Parathyroid adenoma (tissue), 2 donors: ENCODE measurements around the gene CDH12.
"Not testable (repeated sequence)": the region's sequence is repeated elsewhere in the genome, so short reads cannot be mapped to it uniquely, and the experiment has no call there.

Experiments used
- H2AFZ ChIP-seq: fragments of 300-600 bp; sonication (generic); one replicate; pipeline ENCODE4 v1.7.0; 2017; ENCODE audit warnings: antibody characterized with exemption, mild to moderate bottlenecking
- H3K27ac ChIP-seq: fragments of 300-600 bp; sonication (generic); one replicate; pipeline ENCODE4 v1.7.0; 2017
- H3K27me3 ChIP-seq: fragments of 300-600 bp; sonication (generic); one replicate; pipeline ENCODE4 v1.7.0; 2017; ENCODE audit warnings: low read length; ENCODE audit not compliant: control insufficient read depth, insufficient read depth
- H3K36me3 ChIP-seq: fragments of 300-600 bp; sonication (generic); one replicate; pipeline ENCODE4 v1.7.0; 2017; ENCODE audit warnings: low read length; ENCODE audit not compliant: control insufficient read depth, insufficient read depth
- H3K4me1 ChIP-seq: fragments of 300-600 bp; sonication (generic); one replicate; pipeline ENCODE4 v1.7.0; 2017; ENCODE audit warnings: control low read depth
- H3K4me2 ChIP-seq: fragments of 300-600 bp; sonication (generic); one replicate; pipeline ENCODE4 v1.7.0; 2017; ENCODE audit warnings: low read length
- H3K4me3 ChIP-seq: fragments of 300-600 bp; sonication (generic); one replicate; pipeline ENCODE4 v1.7.0; 2017; ENCODE audit warnings: low read depth, low read length
- H3K79me2 ChIP-seq: fragments of 300-600 bp; sonication (generic); one replicate; pipeline ENCODE4 v1.7.0; 2017; ENCODE audit warnings: control low read depth
- H3K9ac ChIP-seq: fragments of 300-600 bp; sonication (generic); one replicate; pipeline ENCODE4 v1.7.0; 2017; ENCODE audit warnings: mild to moderate bottlenecking
- H3K9me3 ChIP-seq: fragments of 300-600 bp; sonication (generic); one replicate; pipeline ENCODE4 v1.7.0; 2017; ENCODE audit warnings: low read length; ENCODE audit not compliant: control insufficient read depth
- TF ChIP-seq, protein P1 (sequence below): fragments of 300-600 bp; sonication (generic); IDR thresholded peaks from one replicate; pipeline ENCODE4 v1.7.0; 2017; ENCODE audit warnings: antibody characterized with exemption, mild to moderate bottlenecking
- donor health status: primary hyperparathyroidism.

The CDH12 gene

DNA sequence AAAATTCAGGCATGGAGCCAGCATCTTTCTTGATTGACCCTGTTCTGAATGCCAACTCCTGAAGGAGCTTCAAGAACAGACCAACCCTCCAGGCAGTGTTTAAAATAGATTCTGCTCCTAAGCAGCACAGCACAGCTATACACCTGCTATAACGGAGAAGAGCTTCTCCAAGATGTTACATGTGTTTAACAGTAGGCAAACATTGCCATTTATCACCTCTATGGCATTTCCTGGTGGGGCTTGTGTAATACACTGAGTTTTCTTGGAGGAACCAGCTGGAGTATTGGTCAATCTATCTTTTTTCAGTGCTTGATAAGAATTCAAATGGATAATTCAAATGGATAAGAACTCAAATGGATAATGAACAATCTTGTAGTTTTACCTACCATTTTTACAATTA is 615.1 kb downstream of the CDH12 start:
- Histone ChIP-seq H3K9ac (no peak overlapping the region), H3K27me3 (no peaks in the 10 kb centered on the region), H3K4me1 (no peaks in the 10 kb centered on the region), H3K27ac (no peak overlapping the region), H3K36me3 (no peaks in the 10 kb centered on the region), H3K4me3 (no peak overlapping the region), H3K79me2 (no peaks in the 10 kb centered on the region), H3K9me3 (no peaks in the 10 kb centered on the region), H2AFZ (no peak overlapping the region), H3K4me2 (no peak overlapping the region)
- TF ChIP-seq, protein P1, sequence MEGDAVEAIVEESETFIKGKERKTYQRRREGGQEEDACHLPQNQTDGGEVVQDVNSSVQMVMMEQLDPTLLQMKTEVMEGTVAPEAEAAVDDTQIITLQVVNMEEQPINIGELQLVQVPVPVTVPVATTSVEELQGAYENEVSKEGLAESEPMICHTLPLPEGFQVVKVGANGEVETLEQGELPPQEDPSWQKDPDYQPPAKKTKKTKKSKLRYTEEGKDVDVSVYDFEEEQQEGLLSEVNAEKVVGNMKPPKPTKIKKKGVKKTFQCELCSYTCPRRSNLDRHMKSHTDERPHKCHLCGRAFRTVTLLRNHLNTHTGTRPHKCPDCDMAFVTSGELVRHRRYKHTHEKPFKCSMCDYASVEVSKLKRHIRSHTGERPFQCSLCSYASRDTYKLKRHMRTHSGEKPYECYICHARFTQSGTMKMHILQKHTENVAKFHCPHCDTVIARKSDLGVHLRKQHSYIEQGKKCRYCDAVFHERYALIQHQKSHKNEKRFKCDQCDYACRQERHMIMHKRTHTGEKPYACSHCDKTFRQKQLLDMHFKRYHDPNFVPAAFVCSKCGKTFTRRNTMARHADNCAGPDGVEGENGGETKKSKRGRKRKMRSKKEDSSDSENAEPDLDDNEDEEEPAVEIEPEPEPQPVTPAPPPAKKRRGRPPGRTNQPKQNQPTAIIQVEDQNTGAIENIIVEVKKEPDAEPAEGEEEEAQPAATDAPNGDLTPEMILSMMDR: no peak

DNA sequence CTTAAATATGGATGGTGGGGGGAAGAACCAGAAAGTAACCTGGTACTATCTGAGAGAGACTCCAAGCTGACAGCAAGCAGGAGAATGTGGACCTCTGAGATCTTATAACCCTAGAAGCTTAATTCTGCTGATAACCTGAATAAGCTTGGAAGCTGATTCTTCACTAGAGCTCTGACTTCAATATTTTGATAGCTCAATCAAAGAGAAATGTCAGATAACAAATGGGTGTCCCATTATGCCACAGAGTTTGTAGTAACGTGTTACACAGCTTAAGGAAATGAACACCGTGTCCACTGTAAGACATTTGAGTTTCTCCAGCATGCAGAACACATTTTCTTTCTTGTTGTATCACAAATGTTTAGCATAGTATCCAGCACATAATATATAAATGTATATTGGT is 626.7 kb downstream of the CDH12 start:
- Histone ChIP-seq H3K36me3 (no peaks in the 10 kb centered on the region), H2AFZ (no peak overlapping the region), H3K79me2 (no peaks in the 10 kb centered on the region), H3K4me1 (no peaks in the 10 kb centered on the region), H3K4me3 (no peak overlapping the region), H3K9me3 (no peaks in the 10 kb centered on the region), H3K27ac (no peak overlapping the region), H3K4me2 (no peak overlapping the region), H3K27me3 (no peaks in the 10 kb centered on the region), H3K9ac (no peak overlapping the region)
- TF ChIP-seq, protein P1: no peak

DNA sequence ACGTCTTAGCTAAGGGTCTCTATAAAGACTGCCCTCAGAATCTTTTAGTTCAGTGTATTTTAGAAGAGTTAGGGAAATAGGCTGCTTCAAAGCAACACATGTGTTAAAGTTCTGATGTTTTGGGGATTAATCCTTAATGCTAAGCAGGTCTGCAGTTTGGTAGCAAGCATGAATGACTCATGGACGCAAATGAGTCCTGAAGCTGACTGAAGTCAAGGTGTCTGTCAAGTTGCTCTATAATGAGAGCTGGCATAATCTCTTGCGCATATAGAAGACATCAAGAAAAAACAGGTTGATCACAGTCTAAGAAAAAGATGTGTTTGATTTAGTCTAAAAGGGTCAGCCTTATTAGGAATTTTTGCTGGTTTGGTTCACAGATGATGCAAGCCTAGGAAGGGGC is 630.1 kb downstream of the CDH12 start:
- Histone ChIP-seq H3K4me1 (no peaks in the 10 kb centered on the region), H3K9me3 (no peaks in the 10 kb centered on the region), H3K4me2 (no peak overlapping the region), H3K79me2 (no peaks in the 10 kb centered on the region), H3K9ac (no peak overlapping the region), H3K27me3 (no peaks in the 10 kb centered on the region), H3K27ac (no peak overlapping the region), H2AFZ (no peak overlapping the region), H3K4me3 (no peak overlapping the region), H3K36me3 (no peaks in the 10 kb centered on the region)
- TF ChIP-seq, protein P1: no peak

DNA sequence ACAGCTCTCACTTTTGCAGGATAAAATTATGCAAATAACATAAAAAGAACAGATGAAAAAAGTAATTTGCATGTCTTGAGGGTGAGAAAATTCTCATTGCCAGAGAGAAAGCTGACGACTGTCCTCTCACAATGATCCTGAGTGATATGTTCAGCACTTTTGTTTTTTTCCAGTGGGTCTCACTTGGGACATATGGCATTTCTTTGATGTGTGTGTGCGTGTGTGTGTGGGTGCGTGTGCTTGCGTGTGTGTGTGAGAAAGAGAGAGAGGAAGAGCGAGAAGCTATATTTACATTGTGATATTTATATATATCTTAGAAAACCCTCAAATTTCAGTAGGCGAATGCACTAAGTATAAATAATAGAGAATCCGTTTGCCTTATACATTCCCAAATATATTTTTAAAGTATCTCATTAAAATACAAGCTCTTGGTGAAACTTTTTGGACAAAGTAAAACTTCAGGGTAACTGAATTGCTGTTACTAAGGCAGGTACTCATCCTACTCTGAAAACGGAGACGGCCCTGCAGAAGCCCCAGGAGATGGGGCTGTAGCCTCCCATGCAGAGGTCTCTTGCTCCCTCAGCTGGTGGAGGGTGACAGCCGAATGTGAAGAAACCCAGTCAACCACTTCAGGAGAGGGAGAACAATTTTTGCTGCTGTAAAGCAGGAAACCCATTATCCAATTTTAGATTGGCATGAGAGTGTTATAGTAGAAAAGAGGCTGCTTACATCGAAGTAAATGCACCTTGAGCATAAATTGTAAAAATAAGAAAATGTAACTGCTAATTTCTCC is 639.2 kb downstream of the CDH12 start:
- H3K4me2 ChIP-seq, H3K9ac ChIP-seq, H3K9me3 ChIP-seq, H3K4me3 ChIP-seq, H2AFZ ChIP-seq, H3K36me3 ChIP-seq, H3K27ac ChIP-seq, H3K79me2 ChIP-seq, H3K27me3 ChIP-seq, H3K4me1 ChIP-seq: not testable (repeated sequence)

- not testable (repeated sequence) for H3K27ac ChIP-seq, H3K36me3 ChIP-seq, H3K79me2 ChIP-seq, H3K9me3 ChIP-seq, H3K4me1 ChIP-seq, H3K9ac ChIP-seq, H2AFZ ChIP-seq, H3K27me3 ChIP-seq
- H3K4me3 ChIP-seq: peak overlapping the region; percentile 34
- peak overlapping the region; percentile 42 for H3K4me2 ChIP-seq
Observed at GRCh38 chr5:22212254-22212991, 640.7 kb downstream of the CDH12 start.

DNA sequence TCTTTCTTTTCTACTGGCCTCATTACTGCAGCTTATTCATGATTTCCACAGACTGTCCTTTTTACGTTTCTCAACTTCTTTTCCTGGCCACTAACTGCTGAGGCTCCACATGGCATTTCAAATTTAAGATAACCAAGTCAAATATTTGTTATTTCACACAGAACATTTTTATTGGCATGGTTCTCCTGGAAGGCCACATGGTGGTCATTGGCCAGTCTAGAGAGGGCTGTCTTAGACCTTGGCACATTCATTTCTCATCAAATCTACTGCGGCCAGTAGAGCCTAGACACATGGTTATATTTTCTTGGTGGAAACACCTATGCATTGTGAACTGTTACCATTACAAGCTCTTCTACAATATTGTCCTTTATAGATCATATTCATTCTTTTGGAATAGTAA is 644.7 kb downstream of the CDH12 start:
- H3K9me3 ChIP-seq, H3K4me1 ChIP-seq, H3K9ac ChIP-seq, H3K36me3 ChIP-seq, H3K27ac ChIP-seq, H2AFZ ChIP-seq, H3K27me3 ChIP-seq, H3K4me3 ChIP-seq, H3K79me2 ChIP-seq, H3K4me2 ChIP-seq: not testable (repeated sequence)

DNA sequence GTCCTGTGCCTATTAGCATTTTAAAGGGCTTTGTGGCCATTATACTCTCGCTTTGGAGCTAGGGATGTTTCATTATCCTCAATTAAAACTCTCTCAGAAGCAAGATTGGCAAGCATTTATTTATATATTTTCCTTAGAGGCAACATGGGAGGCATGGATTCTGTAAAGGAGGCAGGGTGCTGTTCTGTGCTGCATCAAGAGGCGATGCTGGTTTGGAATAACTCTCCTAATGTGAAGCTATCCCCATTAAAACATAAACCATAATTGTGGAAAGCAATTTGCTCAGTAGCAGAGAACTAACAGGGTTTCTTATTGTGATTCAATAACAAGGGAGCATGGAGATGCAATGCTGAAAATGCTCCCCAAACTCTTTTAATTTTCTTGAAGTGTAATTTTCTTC is 664.5 kb downstream of the CDH12 start:
- H3K9ac ChIP-seq, H3K27ac ChIP-seq, H3K4me2 ChIP-seq, H3K27me3 ChIP-seq, H3K36me3 ChIP-seq, H3K4me1 ChIP-seq, H3K79me2 ChIP-seq, H3K4me3 ChIP-seq, H3K9me3 ChIP-seq, H2AFZ ChIP-seq: not testable (repeated sequence)

DNA sequence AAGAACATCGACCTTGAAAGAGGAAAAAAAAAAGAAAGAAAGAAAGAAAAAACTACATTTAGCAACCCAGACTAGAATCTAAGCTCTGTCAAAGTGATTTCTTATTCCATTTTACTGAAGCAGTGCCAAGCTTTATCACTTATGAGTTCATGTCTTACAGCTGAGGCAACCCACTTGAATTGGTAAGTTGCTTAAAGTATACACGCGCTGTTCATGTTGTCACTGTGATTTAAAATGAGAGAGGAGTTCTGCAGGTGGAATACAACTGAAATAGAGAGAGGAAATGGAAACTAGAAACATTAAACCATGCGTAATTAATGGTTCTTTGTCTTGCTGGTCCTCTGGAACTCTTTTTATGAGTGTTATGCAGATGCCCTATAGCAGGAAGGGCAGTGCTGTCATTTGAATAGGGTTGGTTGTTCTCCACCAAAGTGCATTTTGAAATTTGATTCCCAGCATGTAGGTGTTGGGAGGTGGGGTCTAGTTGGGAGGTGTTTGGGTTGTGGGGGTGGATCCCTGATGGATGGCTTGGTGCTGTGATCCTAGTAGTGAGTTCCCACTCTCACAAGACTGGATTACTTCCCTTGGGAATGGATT is 665.4 kb downstream of the CDH12 start:
- H3K4me2 ChIP-seq, H3K4me1 ChIP-seq, H3K36me3 ChIP-seq, H3K4me3 ChIP-seq, H3K79me2 ChIP-seq, H3K27me3 ChIP-seq, H3K9me3 ChIP-seq, H3K27ac ChIP-seq, H2AFZ ChIP-seq, H3K9ac ChIP-seq: not testable (repeated sequence)
